Gastrocnemius medialis (tissue), 4 donors: ENCODE results near the gene CCDC77.

Source experiments
- CTCF ChIP-seq, 5 experiments: fragments of 450-650 bp in 3 of 5; fragments of 200-600 bp in 2 of 5; sonication (generic) in 2 of 5; IDR thresholded peaks in 4 of 5; conservative IDR thresholded peaks in 1 of 5; 1 replicate in 4 of 5; 2 replicates in 1 of 5; pipeline ENCODE4 v1.5.1; 2016 to 2019; ENCODE audit warnings: antibody characterized with exemption in 5 of 5, mild to moderate bottlenecking in 3 of 5, moderate library complexity in 3 of 5
- POLR2A ChIP-seq, 2 donors: fragments of 450-650 bp; IDR thresholded peaks; one replicate each; pipeline ENCODE4 v1.6.1; 2017; ENCODE audit warnings: antibody characterized with exemption in 2 of 2, mild to moderate bottlenecking in 2 of 2, moderate library complexity in 2 of 2

- TF ChIP-seq CTCF (IDR thresholded peaks at IDR 0.05 in 4 of 5, conservative IDR thresholded peaks at IDR 0.05 in 1 of 5) (no peak), POLR2A (IDR thresholded peaks at IDR 0.05) (no peak)
Measured at GRCh38 chr12:367972-368371, 33.5 kb upstream of the CCDC77 start.
